Measurements from ENCODE around the gene SLC22A1.

- TF ChIP-seq CTCF (IDR thresholded peaks at IDR 0.05) (no peak), RARB (CRISPR knock-in tag; IDR thresholded peaks at IDR 0.05) (no peak)
Measured at GRCh38 chr6:160135907-160136655, 14.5 kb downstream of the SLC22A1 start.

Measured in A549 (cell line).